PC-3 (cell line): ENCODE data around the gene CLCF1. TPM values are rescaled to one million over a fixed set of nuclear protein-coding genes. Genes with fewer than 3 reads are reported as not detected.

ENCODE experiments used
- ATAC-seq: fragments of 200-7000 bp; cut with Tn5 transposase; 2 replicates; pipeline ENCODE4 v1.9.1; 2020; ENCODE audit warnings: mild to moderate bottlenecking, moderate library complexity
- BruUV-seq: library from RNA; stranded (reverse); fragments of 400-500 nt; replicated peaks from 2 replicates; lab custom pipeline; 2021; lab: Mats Ljungman, UMichigan
- CTCF ChIA-PET: fragments of 300-600 bp; sonication (Branson Sonifier 250); formaldehyde crosslinking; loops from one replicate; lab custom pipeline; 2022; ENCODE audit warnings: antibody characterized with exemption; lab: Charles Lee
- POLR2A ChIA-PET: fragments of 300-600 bp; sonication (Branson Sonifier 250); formaldehyde crosslinking; loops from one replicate; lab custom pipeline; 2022; ENCODE audit warnings: antibody characterized with exemption; ENCODE audit not compliant: unreplicated experiment; lab: Charles Lee
- DNase-seq: peaks from one replicate; pipeline ENCODE4 v3.0.0-alpha.2; 2015
- H2AFZ ChIP-seq: fragments of 300-600 bp; sonication (generic); 2 replicates; pipeline ENCODE4 v1.6.0; 2016; ENCODE audit warnings: antibody characterized with exemption, low read length
- H3F3A ChIP-seq: fragments of 300-600 bp; sonication (generic); one replicate; pipeline ENCODE4 v1.6.0; 2017; ENCODE audit warnings: antibody characterized with exemption, low read length, control low read depth, mild to moderate bottlenecking; ENCODE audit not compliant: unreplicated experiment
- H3K27ac ChIP-seq: fragments of 300-600 bp; sonication (generic); 2 replicates; pipeline ENCODE4 v1.5.1; 2016; ENCODE audit warnings: mild to moderate bottlenecking, low read length
- H3K27me3 ChIP-seq: fragments of 300-600 bp; sonication (generic); 2 replicates; pipeline ENCODE4 v1.6.1; 2016; ENCODE audit warnings: low read length, mixed read lengths
- H3K36me3 ChIP-seq: fragments of 300-600 bp; sonication (generic); 2 replicates; pipeline ENCODE4 v1.6.1; 2016; ENCODE audit warnings: low read depth, mixed run types, low read length, mixed read lengths
- H3K4me1 ChIP-seq: fragments of 300-600 bp; sonication (generic); 2 replicates; pipeline ENCODE4 v1.5.1; 2016; ENCODE audit warnings: low read length; ENCODE audit not compliant: insufficient read depth
- H3K4me2 ChIP-seq: fragments of 300-600 bp; sonication (generic); 2 replicates; pipeline ENCODE4 v1.6.0; 2016; ENCODE audit warnings: low read length
- H3K4me3 ChIP-seq: fragments of 300-600 bp; sonication (generic); 2 replicates; pipeline ENCODE4 v1.5.1; 2016; ENCODE audit warnings: mild to moderate bottlenecking, low read length, mixed read lengths
- H3K79me2 ChIP-seq: fragments of 300-600 bp; sonication (generic); 2 replicates; pipeline ENCODE4 v1.6.1; 2017; ENCODE audit warnings: low read length, mixed read lengths
- H3K9ac ChIP-seq: fragments of 300-600 bp; sonication (generic); 2 replicates; pipeline ENCODE4 v1.6.0; 2016; ENCODE audit warnings: mild to moderate bottlenecking, low read length
- H3K9me2 ChIP-seq: fragments of 300-600 bp; sonication (generic); replicated peaks from 2 replicates; pipeline ENCODE4 v1.6.1; 2016; ENCODE audit warnings: mixed run types, low read length, mixed read lengths
- H3K9me3 ChIP-seq: fragments of 300-600 bp; sonication (generic); 2 replicates; pipeline ENCODE4 v1.6.1; 2016; ENCODE audit warnings: low read length, mixed read lengths
- H4K20me1 ChIP-seq: fragments of 300-600 bp; sonication (generic); 2 replicates; pipeline ENCODE4 v1.6.1; 2016; ENCODE audit warnings: low read length, mixed read lengths
- EZH2 ChIP-seq: fragments of 300-600 bp; sonication (generic); IDR thresholded peaks from one replicate; pipeline ENCODE4 v1.6.1; 2017; ENCODE audit warnings: antibody characterized with exemption, mild to moderate bottlenecking, low read length; ENCODE audit not compliant: unreplicated experiment
- EZH2phosphoT487 ChIP-seq: fragments of 300-600 bp; sonication (generic); IDR thresholded peaks from 2 replicates; pipeline ENCODE4 v1.6.1; 2018; ENCODE audit warnings: mild to moderate bottlenecking, antibody characterized with exemption, low read length, borderline replicate concordance
- intact Hi-C: fragments of 100-400 bp; cut with micrococcal nuclease; formaldehyde crosslinking; loops from 2 replicates; pipeline ENCODE4 v1.9.0; 2023
- total RNA-seq: library from RNA; depleted of rRNA; stranded (reverse); fragments of >200 nt; gene quantifications from 2 replicates; pipeline ENCODE4 v1.2.3, GENCODE V29; 2014
- TF ChIP-seq, protein P1 (sequence below): fragments of 300-600 bp; sonication (generic); conservative IDR thresholded peaks from 2 replicates; pipeline ENCODE4 v1.5.1; 2017; ENCODE audit warnings: antibody characterized with exemption, low read depth, mild to moderate bottlenecking, low read length

The CLCF1 gene
- total RNA-seq, 1 experiment from 2014 or later: 48.3 TPM

DNA sequence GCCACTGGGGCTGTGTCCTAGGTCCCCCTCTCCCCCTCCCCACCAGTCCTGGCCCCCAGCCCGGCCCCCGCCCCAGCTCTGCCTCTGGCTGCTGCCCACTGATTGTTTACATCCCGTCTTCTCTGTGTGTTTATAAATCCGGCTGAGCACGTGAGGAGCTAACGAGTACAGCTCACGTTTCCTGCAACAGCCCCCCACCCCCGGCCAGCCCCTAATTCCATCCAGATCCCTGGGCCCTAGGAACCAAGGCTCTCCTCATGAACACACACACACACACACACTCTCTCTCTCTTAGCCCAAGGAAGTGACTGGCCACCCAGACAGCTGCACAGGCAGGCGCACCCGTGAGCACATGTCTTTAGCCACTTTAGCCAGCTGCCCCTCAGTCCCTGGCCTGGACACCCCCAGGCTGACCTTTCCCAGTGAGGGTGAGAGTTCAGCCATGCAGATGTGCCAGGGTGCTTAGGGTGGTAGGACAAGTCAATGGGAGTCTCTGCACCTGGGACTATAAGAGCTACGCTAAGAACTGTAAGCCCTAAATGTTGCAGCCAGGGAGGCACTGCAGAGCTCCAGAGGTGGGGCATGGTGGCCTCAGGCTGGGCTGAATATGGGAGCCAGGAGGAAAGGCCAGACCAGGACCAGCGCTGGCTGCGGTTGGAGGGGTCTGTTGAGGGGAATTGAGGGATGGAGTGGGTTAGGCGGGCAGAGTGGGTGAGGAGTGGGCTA is 2.9 kb downstream of the CLCF1 start:
- Histone ChIP-seq H3K4me3 (peak overlapping the region; percentile 90; the same call in 1 of the 2 replicates), H3K27me3 (no peaks in the 10 kb centered on the region), H3K27ac (no peak overlapping the region), H3K4me1 (peaks cover 32% of the 10 kb centered on the region), H3K36me3 (peaks cover 31% of the 10 kb centered on the region; the same call in 1 of the 2 replicates), H2AFZ (no peak overlapping the region), H3K9ac (no peak overlapping the region), H4K20me1 (peaks cover 54% of the 10 kb centered on the region), H3K79me2 (peaks cover 78% of the 10 kb centered on the region), H3K9me3 (no peaks in the 10 kb centered on the region), H3F3A (peaks cover 13% of the 10 kb centered on the region), H3K9me2 (no peaks in the 10 kb centered on the region), H3K4me2 (peak overlapping the region; percentile 94)
- ChIA-PET CTCF (interaction anchor here (0.6 to 1.9 kb wide), 7 partner anchors 11 to 25 kb away, joined by 3 to 10 read pairs (median 4); no protein-coding TSS in a partner anchor), POLR2A (interaction anchor here (0.7 kb wide), 1 partner anchor 643 kb away, joined by 6 read pairs; no protein-coding TSS in a partner anchor)
- DNase-seq: no peak
- TF ChIP-seq EZH2phosphoT487 (no peak), EZH2 (no peak)
- TF ChIP-seq, protein P1, sequence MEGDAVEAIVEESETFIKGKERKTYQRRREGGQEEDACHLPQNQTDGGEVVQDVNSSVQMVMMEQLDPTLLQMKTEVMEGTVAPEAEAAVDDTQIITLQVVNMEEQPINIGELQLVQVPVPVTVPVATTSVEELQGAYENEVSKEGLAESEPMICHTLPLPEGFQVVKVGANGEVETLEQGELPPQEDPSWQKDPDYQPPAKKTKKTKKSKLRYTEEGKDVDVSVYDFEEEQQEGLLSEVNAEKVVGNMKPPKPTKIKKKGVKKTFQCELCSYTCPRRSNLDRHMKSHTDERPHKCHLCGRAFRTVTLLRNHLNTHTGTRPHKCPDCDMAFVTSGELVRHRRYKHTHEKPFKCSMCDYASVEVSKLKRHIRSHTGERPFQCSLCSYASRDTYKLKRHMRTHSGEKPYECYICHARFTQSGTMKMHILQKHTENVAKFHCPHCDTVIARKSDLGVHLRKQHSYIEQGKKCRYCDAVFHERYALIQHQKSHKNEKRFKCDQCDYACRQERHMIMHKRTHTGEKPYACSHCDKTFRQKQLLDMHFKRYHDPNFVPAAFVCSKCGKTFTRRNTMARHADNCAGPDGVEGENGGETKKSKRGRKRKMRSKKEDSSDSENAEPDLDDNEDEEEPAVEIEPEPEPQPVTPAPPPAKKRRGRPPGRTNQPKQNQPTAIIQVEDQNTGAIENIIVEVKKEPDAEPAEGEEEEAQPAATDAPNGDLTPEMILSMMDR: no peak
- ATAC-seq: no peak
- BruUV-seq: no TSS peak
- intact Hi-C loops: loop anchor here (5.0 kb wide), 1 partner anchor 108 kb away; no protein-coding TSS in a partner anchor

GRCh38 chr11:67369801-67370284 is 3.6 kb downstream of the CLCF1 start:
- H3K4me2 ChIP-seq: no peak overlapping the region
- BruUV-seq: no TSS peak
- no peaks in the 10 kb centered on the region for H3K9me2 ChIP-seq
- ATAC-seq: no peak
- no peak overlapping the region for H3K9ac ChIP-seq
- no peaks in the 10 kb centered on the region for H3K27me3 ChIP-seq
- H3K4me1 ChIP-seq: peaks cover 26% of the 10 kb centered on the region
- no peak for TF ChIP-seq EZH2phosphoT487
- TF ChIP-seq, protein P1: no peak
- TF ChIP-seq EZH2: no peak
- ChIA-PET POLR2A (interaction anchor here (0.7 kb wide), 1 partner anchor 644 kb away, joined by 6 read pairs; no protein-coding TSS in a partner anchor), CTCF (interaction anchor here (0.6 to 1.5 kb wide), 3 partner anchors 12 to 24 kb away, joined by 3 to 4 read pairs (median 3); no protein-coding TSS in a partner anchor)
- DNase-seq: no peak
- no peak overlapping the region for H2AFZ ChIP-seq
- no peak overlapping the region for H3K27ac ChIP-seq
- no peak overlapping the region for H3K4me3 ChIP-seq
- intact Hi-C loops: loop anchor here (5.0 kb wide), 1 partner anchor 108 kb away; no protein-coding TSS in a partner anchor
- peaks cover 55% of the 10 kb centered on the region for H4K20me1 ChIP-seq
- H3K9me3 ChIP-seq: no peaks in the 10 kb centered on the region
- peaks cover 12% of the 10 kb centered on the region for H3F3A ChIP-seq
- peaks cover 85% of the 10 kb centered on the region for H3K79me2 ChIP-seq
- peaks cover 38% of the 10 kb centered on the region; the same call in 1 of the 2 replicates for H3K36me3 ChIP-seq
